Measurements from ENCODE around the gene CCDC174. TPM values are rescaled to one million over a fixed set of nuclear protein-coding genes. Genes with fewer than 3 reads are reported as not detected.
"Not testable (repeated sequence)": the region's sequence is repeated elsewhere in the genome, so short reads cannot be mapped to it uniquely, and the experiment has no call there.

CCDC174 gene
- total RNA-seq, 1 experiment from 2014 or later: 16.7 TPM

- not testable (repeated sequence) for DNase-seq; H3K4me2 ChIP-seq (ENCODE audit: low read depth, low read length, poor library complexity, severe bottlenecking); H3K9me3 ChIP-seq (ENCODE audit: low read length); H3K79me2 ChIP-seq (ENCODE audit: low read length); H3K9me2 ChIP-seq (replicated peaks; ENCODE audit: insufficient read depth, low read length); H3K36me3 ChIP-seq (ENCODE audit: insufficient read depth, low read length); H3K9ac ChIP-seq (ENCODE audit: low read length); H4K20me1 ChIP-seq (ENCODE audit: insufficient read depth, low read depth, low read length); H3K27ac ChIP-seq (ENCODE audit: low read length); H2AFZ ChIP-seq (ENCODE audit: low read length); H3K27me3 ChIP-seq (ENCODE audit: low read length); H3K4me3 ChIP-seq (ENCODE audit: low read length)
- H3K4me1 ChIP-seq (ENCODE audit: low read length): peaks cover 19% of the 10 kb centered on the region
Observed at GRCh38 chr3:14609058-14609457, 42.5 kb upstream of the CCDC174 start.

- no peak overlapping the region for H3K9ac ChIP-seq (ENCODE audit: low read length)
- H3K4me1 ChIP-seq (ENCODE audit: low read length): peaks cover 19% of the 10 kb centered on the region
- H3K36me3 ChIP-seq (ENCODE audit: insufficient read depth, low read length): no peaks in the 10 kb centered on the region
- H3K9me3 ChIP-seq (ENCODE audit: low read length): no peaks in the 10 kb centered on the region
- no peak overlapping the region for H3K4me2 ChIP-seq (ENCODE audit: low read depth, low read length, poor library complexity, severe bottlenecking)
- H3K79me2 ChIP-seq (ENCODE audit: low read length): no peaks in the 10 kb centered on the region
- no peak overlapping the region for H3K4me3 ChIP-seq (ENCODE audit: low read length)
- H3K27ac ChIP-seq (ENCODE audit: low read length): no peak overlapping the region
- H3K27me3 ChIP-seq (ENCODE audit: low read length): 0 out of 2 replicates have a peak, but pooled peaks cover 2% of the 10 kb centered on the region
- H2AFZ ChIP-seq (ENCODE audit: low read length): no peak overlapping the region
- no peaks in the 10 kb centered on the region; the same call in 1 of the 2 replicates for H4K20me1 ChIP-seq (ENCODE audit: insufficient read depth, low read depth, low read length)
- no peak for DNase-seq
- H3K9me2 ChIP-seq (replicated peaks; ENCODE audit: insufficient read depth, low read length): no peaks in the 10 kb centered on the region
Observed at GRCh38 chr3:14609506-14609905, 42.1 kb upstream of the CCDC174 start.

- H3K4me1 ChIP-seq (ENCODE audit: low read length): peaks cover 22% of the 10 kb centered on the region
- no peak for DNase-seq
- H3K27ac ChIP-seq (ENCODE audit: low read length): no peak overlapping the region
- H3K4me3 ChIP-seq (ENCODE audit: low read length): no peak overlapping the region
- H3K36me3 ChIP-seq (ENCODE audit: insufficient read depth, low read length): no peaks in the 10 kb centered on the region
- no peaks in the 10 kb centered on the region for H3K9me2 ChIP-seq (replicated peaks; ENCODE audit: insufficient read depth, low read length)
- H3K4me2 ChIP-seq (ENCODE audit: low read depth, low read length, poor library complexity, severe bottlenecking): no peak overlapping the region
- H3K9me3 ChIP-seq (ENCODE audit: low read length): no peaks in the 10 kb centered on the region
- no peaks in the 10 kb centered on the region; the same call in 1 of the 2 replicates for H4K20me1 ChIP-seq (ENCODE audit: insufficient read depth, low read depth, low read length)
- H2AFZ ChIP-seq (ENCODE audit: low read length): no peak overlapping the region
- 0 out of 2 replicates have a peak, but pooled peaks cover 2% of the 10 kb centered on the region for H3K27me3 ChIP-seq (ENCODE audit: low read length)
- no peaks in the 10 kb centered on the region for H3K79me2 ChIP-seq (ENCODE audit: low read length)
- H3K9ac ChIP-seq (ENCODE audit: low read length): no peak overlapping the region
Observed at GRCh38 chr3:14609941-14610340, 41.6 kb upstream of the CCDC174 start.

- Histone ChIP-seq H3K9me2 (replicated peaks; ENCODE audit: insufficient read depth, low read length) (no peaks in the 10 kb centered on the region), H4K20me1 (ENCODE audit: insufficient read depth, low read depth, low read length) (no peaks in the 10 kb centered on the region; the same call in 1 of the 2 replicates), H3K9ac (ENCODE audit: low read length) (no peak overlapping the region), H3K27me3 (ENCODE audit: low read length) (0 out of 2 replicates have a peak, but pooled peaks cover 2% of the 10 kb centered on the region), H3K4me2 (ENCODE audit: low read depth, low read length, poor library complexity, severe bottlenecking) (no peak overlapping the region), H3K36me3 (ENCODE audit: insufficient read depth, low read length) (no peaks in the 10 kb centered on the region), H2AFZ (ENCODE audit: low read length) (no peak overlapping the region), H3K9me3 (ENCODE audit: low read length) (no peaks in the 10 kb centered on the region), H3K27ac (ENCODE audit: low read length) (no peak overlapping the region), H3K4me1 (ENCODE audit: low read length) (peaks cover 14% of the 10 kb centered on the region), H3K79me2 (ENCODE audit: low read length) (no peaks in the 10 kb centered on the region), H3K4me3 (ENCODE audit: low read length) (no peak overlapping the region)
- no peak for DNase-seq
Observed at GRCh38 chr3:14614189-14614588, 37.4 kb upstream of the CCDC174 start.

GRCh38 chr3:14614862-14615261 lies 36.7 kb upstream of the CCDC174 start:
- no peaks in the 10 kb centered on the region for H3K36me3 ChIP-seq (ENCODE audit: insufficient read depth, low read length)
- H3K4me2 ChIP-seq (ENCODE audit: low read depth, low read length, poor library complexity, severe bottlenecking): peak overlapping the region; percentile 24
- H3K9me2 ChIP-seq (replicated peaks; ENCODE audit: insufficient read depth, low read length): no peaks in the 10 kb centered on the region
- no peak overlapping the region for H3K4me3 ChIP-seq (ENCODE audit: low read length)
- no peaks in the 10 kb centered on the region for H3K79me2 ChIP-seq (ENCODE audit: low read length)
- no peak overlapping the region for H3K27ac ChIP-seq (ENCODE audit: low read length)
- H3K9me3 ChIP-seq (ENCODE audit: low read length): no peaks in the 10 kb centered on the region
- H3K4me1 ChIP-seq (ENCODE audit: low read length): peaks cover 14% of the 10 kb centered on the region
- no peak for DNase-seq
- no peak overlapping the region for H2AFZ ChIP-seq (ENCODE audit: low read length)
- H3K9ac ChIP-seq (ENCODE audit: low read length): no peak overlapping the region
- no peaks in the 10 kb centered on the region; the same call in 1 of the 2 replicates for H4K20me1 ChIP-seq (ENCODE audit: insufficient read depth, low read depth, low read length)
- 0 out of 2 replicates have a peak, but pooled peaks cover 2% of the 10 kb centered on the region for H3K27me3 ChIP-seq (ENCODE audit: low read length)

GRCh38 chr3:14616606-14617507 lies 34.7 kb upstream of the CCDC174 start:
- no peak for DNase-seq
- H4K20me1 ChIP-seq (ENCODE audit: insufficient read depth, low read depth, low read length): no peaks in the 10 kb centered on the region; the same call in 1 of the 2 replicates
- H3K36me3 ChIP-seq (ENCODE audit: insufficient read depth, low read length): no peaks in the 10 kb centered on the region
- no peaks in the 10 kb centered on the region for H3K9me3 ChIP-seq (ENCODE audit: low read length)
- no peak overlapping the region for H2AFZ ChIP-seq (ENCODE audit: low read length)
- H3K27me3 ChIP-seq (ENCODE audit: low read length): 0 out of 2 replicates have a peak, but pooled peaks cover 2% of the 10 kb centered on the region
- no peaks in the 10 kb centered on the region for H3K9me2 ChIP-seq (replicated peaks; ENCODE audit: insufficient read depth, low read length)
- H3K27ac ChIP-seq (ENCODE audit: low read length): no peak overlapping the region
- peaks cover 14% of the 10 kb centered on the region for H3K4me1 ChIP-seq (ENCODE audit: low read length)
- H3K4me2 ChIP-seq (ENCODE audit: low read depth, low read length, poor library complexity, severe bottlenecking): no peak overlapping the region
- no peak overlapping the region for H3K4me3 ChIP-seq (ENCODE audit: low read length)
- no peaks in the 10 kb centered on the region for H3K79me2 ChIP-seq (ENCODE audit: low read length)
- no peak overlapping the region for H3K9ac ChIP-seq (ENCODE audit: low read length)

GRCh38 chr3:14617508-14618023 lies 34.0 kb upstream of the CCDC174 start:
- no peak overlapping the region for H2AFZ ChIP-seq (ENCODE audit: low read length)
- H3K27ac ChIP-seq (ENCODE audit: low read length): no peak overlapping the region
- H3K4me3 ChIP-seq (ENCODE audit: low read length): no peak overlapping the region
- peaks cover 14% of the 10 kb centered on the region for H3K4me1 ChIP-seq (ENCODE audit: low read length)
- no peaks in the 10 kb centered on the region for H3K36me3 ChIP-seq (ENCODE audit: insufficient read depth, low read length)
- H3K9me3 ChIP-seq (ENCODE audit: low read length): no peaks in the 10 kb centered on the region
- H4K20me1 ChIP-seq (ENCODE audit: insufficient read depth, low read depth, low read length): no peaks in the 10 kb centered on the region; the same call in 1 of the 2 replicates
- no peak overlapping the region for H3K4me2 ChIP-seq (ENCODE audit: low read depth, low read length, poor library complexity, severe bottlenecking)
- no peaks in the 10 kb centered on the region for H3K9me2 ChIP-seq (replicated peaks; ENCODE audit: insufficient read depth, low read length)
- no peak for DNase-seq
- H3K9ac ChIP-seq (ENCODE audit: low read length): no peak overlapping the region
- no peaks in the 10 kb centered on the region for H3K79me2 ChIP-seq (ENCODE audit: low read length)
- no peaks in the 10 kb centered on the region for H3K27me3 ChIP-seq (ENCODE audit: low read length)

- Histone ChIP-seq H3K9ac (ENCODE audit: low read length) (no peak overlapping the region), H3K36me3 (ENCODE audit: insufficient read depth, low read length) (no peaks in the 10 kb centered on the region), H4K20me1 (ENCODE audit: insufficient read depth, low read depth, low read length) (no peaks in the 10 kb centered on the region; the same call in 1 of the 2 replicates), H3K4me1 (ENCODE audit: low read length) (peaks cover 13% of the 10 kb centered on the region), H3K27ac (ENCODE audit: low read length) (no peak overlapping the region), H3K9me2 (replicated peaks; ENCODE audit: insufficient read depth, low read length) (no peaks in the 10 kb centered on the region), H2AFZ (ENCODE audit: low read length) (no peak overlapping the region), H3K79me2 (ENCODE audit: low read length) (no peaks in the 10 kb centered on the region), H3K27me3 (ENCODE audit: low read length) (no peaks in the 10 kb centered on the region), H3K4me2 (ENCODE audit: low read depth, low read length, poor library complexity, severe bottlenecking) (no peak overlapping the region), H3K4me3 (ENCODE audit: low read length) (no peak overlapping the region), H3K9me3 (ENCODE audit: low read length) (no peaks in the 10 kb centered on the region)
- DNase-seq: no peak
Observed at GRCh38 chr3:14619605-14620004, 32.0 kb upstream of the CCDC174 start.

Measured in Karpas-422 (cell line).